PC-3 (cell line): ENCODE results near the gene MOGAT3. TPM values are rescaled to one million over a fixed set of nuclear protein-coding genes. Genes with fewer than 3 reads are reported as not detected.

ENCODE experiments used
- ATAC-seq: fragments of 200-7000 bp; cut with Tn5 transposase; 2 replicates; pipeline ENCODE4 v1.9.1; 2020; ENCODE audit warnings: mild to moderate bottlenecking, moderate library complexity
- BruUV-seq: library from RNA; stranded (reverse); fragments of 400-500 nt; replicated peaks from 2 replicates; lab custom pipeline; 2021; lab: Mats Ljungman, UMichigan
- CTCF ChIA-PET: fragments of 300-600 bp; sonication (Branson Sonifier 250); formaldehyde crosslinking; loops from one replicate; lab custom pipeline; 2022; ENCODE audit warnings: antibody characterized with exemption; lab: Charles Lee
- POLR2A ChIA-PET: fragments of 300-600 bp; sonication (Branson Sonifier 250); formaldehyde crosslinking; loops from one replicate; lab custom pipeline; 2022; ENCODE audit warnings: antibody characterized with exemption; ENCODE audit not compliant: unreplicated experiment; lab: Charles Lee
- DNase-seq: peaks from one replicate; pipeline ENCODE4 v3.0.0-alpha.2; 2015
- H2AFZ ChIP-seq: fragments of 300-600 bp; sonication (generic); 2 replicates; pipeline ENCODE4 v1.6.0; 2016; ENCODE audit warnings: antibody characterized with exemption, low read length
- H3F3A ChIP-seq: fragments of 300-600 bp; sonication (generic); one replicate; pipeline ENCODE4 v1.6.0; 2017; ENCODE audit warnings: antibody characterized with exemption, low read length, control low read depth, mild to moderate bottlenecking; ENCODE audit not compliant: unreplicated experiment
- H3K27ac ChIP-seq: fragments of 300-600 bp; sonication (generic); 2 replicates; pipeline ENCODE4 v1.5.1; 2016; ENCODE audit warnings: mild to moderate bottlenecking, low read length
- H3K27me3 ChIP-seq: fragments of 300-600 bp; sonication (generic); 2 replicates; pipeline ENCODE4 v1.6.1; 2016; ENCODE audit warnings: low read length, mixed read lengths
- H3K36me3 ChIP-seq: fragments of 300-600 bp; sonication (generic); 2 replicates; pipeline ENCODE4 v1.6.1; 2016; ENCODE audit warnings: low read depth, mixed run types, low read length, mixed read lengths
- H3K4me1 ChIP-seq: fragments of 300-600 bp; sonication (generic); 2 replicates; pipeline ENCODE4 v1.5.1; 2016; ENCODE audit warnings: low read length; ENCODE audit not compliant: insufficient read depth
- H3K4me2 ChIP-seq: fragments of 300-600 bp; sonication (generic); 2 replicates; pipeline ENCODE4 v1.6.0; 2016; ENCODE audit warnings: low read length
- H3K4me3 ChIP-seq: fragments of 300-600 bp; sonication (generic); 2 replicates; pipeline ENCODE4 v1.5.1; 2016; ENCODE audit warnings: mild to moderate bottlenecking, low read length, mixed read lengths
- H3K79me2 ChIP-seq: fragments of 300-600 bp; sonication (generic); 2 replicates; pipeline ENCODE4 v1.6.1; 2017; ENCODE audit warnings: low read length, mixed read lengths
- H3K9ac ChIP-seq: fragments of 300-600 bp; sonication (generic); 2 replicates; pipeline ENCODE4 v1.6.0; 2016; ENCODE audit warnings: mild to moderate bottlenecking, low read length
- H3K9me2 ChIP-seq: fragments of 300-600 bp; sonication (generic); replicated peaks from 2 replicates; pipeline ENCODE4 v1.6.1; 2016; ENCODE audit warnings: mixed run types, low read length, mixed read lengths
- H3K9me3 ChIP-seq: fragments of 300-600 bp; sonication (generic); 2 replicates; pipeline ENCODE4 v1.6.1; 2016; ENCODE audit warnings: low read length, mixed read lengths
- H4K20me1 ChIP-seq: fragments of 300-600 bp; sonication (generic); 2 replicates; pipeline ENCODE4 v1.6.1; 2016; ENCODE audit warnings: low read length, mixed read lengths
- CTCF ChIP-seq: fragments of 300-600 bp; sonication (generic); conservative IDR thresholded peaks from 2 replicates; pipeline ENCODE4 v1.5.1; 2017; ENCODE audit warnings: antibody characterized with exemption, low read depth, mild to moderate bottlenecking, low read length
- EZH2 ChIP-seq: fragments of 300-600 bp; sonication (generic); IDR thresholded peaks from one replicate; pipeline ENCODE4 v1.6.1; 2017; ENCODE audit warnings: antibody characterized with exemption, mild to moderate bottlenecking, low read length; ENCODE audit not compliant: unreplicated experiment
- EZH2phosphoT487 ChIP-seq: fragments of 300-600 bp; sonication (generic); IDR thresholded peaks from 2 replicates; pipeline ENCODE4 v1.6.1; 2018; ENCODE audit warnings: mild to moderate bottlenecking, antibody characterized with exemption, low read length, borderline replicate concordance
- intact Hi-C: fragments of 100-400 bp; cut with micrococcal nuclease; formaldehyde crosslinking; loops from 2 replicates; pipeline ENCODE4 v1.9.0; 2023
- total RNA-seq: library from RNA; depleted of rRNA; stranded (reverse); fragments of >200 nt; gene quantifications from 2 replicates; pipeline ENCODE4 v1.2.3, GENCODE V29; 2014

MOGAT3 gene
- total RNA-seq, 1 experiment from 2014 or later: not detected

- Histone ChIP-seq H3K27ac (no peak overlapping the region), H3K9ac (no peak overlapping the region), H3K36me3 (no peaks in the 10 kb centered on the region), H4K20me1 (no peaks in the 10 kb centered on the region), H3K27me3 (peaks cover 8% of the 10 kb centered on the region; the same call in 1 of the 2 replicates), H3K4me1 (no peaks in the 10 kb centered on the region; the same call in 1 of the 2 replicates), H3K79me2 (no peaks in the 10 kb centered on the region), H2AFZ (peak overlapping the region; percentile 55; the same call in 1 of the 2 replicates), H3K9me2 (no peaks in the 10 kb centered on the region), H3K4me2 (peak overlapping the region; percentile 71), H3K4me3 (peak overlapping the region; percentile 50), H3F3A (no peaks in the 10 kb centered on the region), H3K9me3 (no peaks in the 10 kb centered on the region)
- DNase-seq (no peak), ATAC-seq (no peak)
- POLR2A ChIA-PET: no interaction called here
- intact Hi-C loops: no loop called here
- TF ChIP-seq EZH2phosphoT487: no peak
- TF ChIP-seq CTCF: no peak
- no peak for TF ChIP-seq EZH2
- CTCF ChIA-PET: interaction anchor here (0.6 kb wide), 1 partner anchor 312 kb away, joined by 5 read pairs; the partner anchor contains the start of gene TRIP6
- no TSS peak for BruUV-seq
Observed at GRCh38 chr7:101179117-101179516, 21.7 kb downstream of the MOGAT3 start.

GRCh38 chr7:101177644-101178043, 23.2 kb downstream of the MOGAT3 start:
- H3K27ac ChIP-seq: no peak overlapping the region
- H4K20me1 ChIP-seq: no peaks in the 10 kb centered on the region
- H3K36me3 ChIP-seq: no peaks in the 10 kb centered on the region
- H3K4me3 ChIP-seq: no peak overlapping the region
- H3K79me2 ChIP-seq: no peaks in the 10 kb centered on the region
- peaks cover 11% of the 10 kb centered on the region for H3K4me1 ChIP-seq
- intact Hi-C loops: no loop called here
- no peak overlapping the region for H2AFZ ChIP-seq
- no peak overlapping the region for H3K9ac ChIP-seq
- ATAC-seq (no peak), DNase-seq (no peak)
- BruUV-seq: no TSS peak
- no peaks in the 10 kb centered on the region for H3K9me2 ChIP-seq
- ChIA-PET CTCF (no interaction called here), POLR2A (no interaction called here)
- H3K9me3 ChIP-seq: no peaks in the 10 kb centered on the region
- no peaks in the 10 kb centered on the region for H3F3A ChIP-seq
- no peak for TF ChIP-seq EZH2phosphoT487
- no peak for TF ChIP-seq EZH2
- TF ChIP-seq CTCF: no peak
- H3K27me3 ChIP-seq: peaks cover 13% of the 10 kb centered on the region
- H3K4me2 ChIP-seq: no peak overlapping the region

GRCh38 chr7:101175664-101176063, 25.2 kb downstream of the MOGAT3 start:
- H3F3A ChIP-seq: no peaks in the 10 kb centered on the region
- no peak overlapping the region for H3K9ac ChIP-seq
- ChIA-PET CTCF (no interaction called here), POLR2A (no interaction called here)
- intact Hi-C loops: no loop called here
- H3K4me2 ChIP-seq: no peak overlapping the region
- no peaks in the 10 kb centered on the region for H3K36me3 ChIP-seq
- peaks cover 33% of the 10 kb centered on the region for H3K27me3 ChIP-seq
- peaks cover 19% of the 10 kb centered on the region for H3K4me1 ChIP-seq
- no peaks in the 10 kb centered on the region for H3K79me2 ChIP-seq
- H4K20me1 ChIP-seq: no peaks in the 10 kb centered on the region
- DNase-seq (no peak), ATAC-seq (no peak)
- no peak overlapping the region for H3K27ac ChIP-seq
- TF ChIP-seq CTCF (no peak), EZH2 (no peak), EZH2phosphoT487 (no peak)
- H2AFZ ChIP-seq: no peak overlapping the region
- H3K4me3 ChIP-seq: no peak overlapping the region
- no TSS peak for BruUV-seq
- no peaks in the 10 kb centered on the region for H3K9me3 ChIP-seq
- H3K9me2 ChIP-seq: no peaks in the 10 kb centered on the region
